HepG2 (cell line): ENCODE measurements around the gene SHROOM1. TPM values are rescaled to one million over a fixed set of nuclear protein-coding genes. Genes with fewer than 3 reads are reported as not detected.

Experiments
- CHD2 ChIP-seq: IDR thresholded peaks from 2 replicates; pipeline ENCODE4 v1.6.1; 2011; ENCODE audit warnings: low read depth, low read length, improper control_type of control experiment
- FOXK2 ChIP-seq: fragments of 450-650 bp; IDR thresholded peaks from 2 replicates; pipeline ENCODE4 v1.6.1; 2016
- MEIS2 ChIP-seq: sonication (generic); formaldehyde crosslinking; IDR thresholded peaks from 2 replicates; pipeline ENCODE4 v1.9.0; 2021; ENCODE audit warnings: mild to moderate bottlenecking, missing genetic modification reagents
- MXD4 ChIP-seq: IDR thresholded peaks from 2 replicates; pipeline ENCODE4 v1.6.1; 2016; ENCODE audit warnings: mild to moderate bottlenecking, missing biosample characterization, missing genetic modification reagents
- PCBP2 ChIP-seq: fragments of 200-400 bp; formaldehyde crosslinking; optimal IDR thresholded peaks from 2 replicates; pipeline ENCODE3; 2018; ENCODE audit warnings: low read length, low read depth; ENCODE audit not compliant: poor library complexity, severe bottlenecking
- SMARCE1 ChIP-seq: fragments of 450-650 bp; IDR thresholded peaks from 2 replicates; pipeline ENCODE4 v1.6.1; 2017; ENCODE audit warnings: borderline replicate concordance
- SSRP1 ChIP-seq: IDR thresholded peaks from 2 replicates; pipeline ENCODE4 v1.6.1; 2016; ENCODE audit warnings: control low read depth
- THAP11 ChIP-seq: IDR thresholded peaks from 2 replicates; pipeline ENCODE4 v1.6.1; 2016; ENCODE audit warnings: missing biosample characterization, missing genetic modification reagents
- ZMYM4 ChIP-seq: sonication (generic); formaldehyde crosslinking; IDR thresholded peaks from 2 replicates; pipeline ENCODE4 v1.8.1; 2023; ENCODE audit warnings: mild to moderate bottlenecking, missing genetic modification reagents
- polyA plus RNA-seq, 8 experiments: library from polyadenylated mRNA; depleted of rRNA in 3 of 8; stranded (reverse) in 7 of 8; unstranded in 1 of 8; fragments of >200 nt; fragmentation: Illumina TruSeq in 4 of 8; extraction: Trizol in 4 of 8; gene quantifications; 2 replicates each; pipeline versions ENCODE4 v1.2.1 to v1.2.3, GENCODE V29; 2011 to 2016; ENCODE audit warnings: low read depth in 4 of 8, missing spikeins in 1 of 8, mixed read lengths in 1 of 8; ENCODE audit not compliant: insufficient read depth in 1 of 8
- total RNA-seq, 5 experiments: library from RNA; depleted of rRNA; stranded (reverse); fragments of >200 nt; fragmentation: Illumina TruSeq; extraction: Trizol; gene quantifications; 2 replicates each; pipeline ENCODE4 v1.2.3, GENCODE V29; 2016; ENCODE audit warnings: low read depth in 1 of 5
- TF ChIP-seq, protein P1 (sequence below): sonication (generic); formaldehyde crosslinking; IDR thresholded peaks from 2 replicates; pipeline ENCODE4 v1.4.0; 2020; ENCODE audit warnings: mild to moderate bottlenecking, missing genetic modification reagents
- TF ChIP-seq, protein P2 (sequence below): fragments of 450-650 bp; IDR thresholded peaks from 2 replicates; pipeline ENCODE4 v1.6.1; 2017; ENCODE audit warnings: mild to moderate bottlenecking
- TF ChIP-seq, protein P3 (sequence below): sonication (generic); formaldehyde crosslinking; IDR thresholded peaks from 2 replicates; pipeline ENCODE4 v1.8.0; 2022; ENCODE audit warnings: mild to moderate bottlenecking, missing genetic modification reagents; ENCODE audit not compliant: insufficient replicate concordance
- TF ChIP-seq, protein P4 (sequence below): IDR thresholded peaks from 2 replicates; pipeline ENCODE4 v1.6.1; 2016; ENCODE audit warnings: missing compliant biosample characterization, missing genetic modification reagents, borderline replicate concordance
- TF ChIP-seq, protein P5 (sequence below): IDR thresholded peaks from 2 replicates; pipeline ENCODE4 v1.6.1; 2016; ENCODE audit warnings: mild to moderate bottlenecking
- TF ChIP-seq, protein P6 (sequence below): sonication (generic); IDR thresholded peaks from 2 replicates; pipeline ENCODE4 v1.6.1; 2016; ENCODE audit warnings: low read depth, borderline replicate concordance

The SHROOM1 gene
- total and polyA plus RNA-seq, 2 of the 13 experiments (the other 11 are each of a cell fraction or from before 2014, with no cell fraction given): 18.2 to 25.7 TPM

DNA sequence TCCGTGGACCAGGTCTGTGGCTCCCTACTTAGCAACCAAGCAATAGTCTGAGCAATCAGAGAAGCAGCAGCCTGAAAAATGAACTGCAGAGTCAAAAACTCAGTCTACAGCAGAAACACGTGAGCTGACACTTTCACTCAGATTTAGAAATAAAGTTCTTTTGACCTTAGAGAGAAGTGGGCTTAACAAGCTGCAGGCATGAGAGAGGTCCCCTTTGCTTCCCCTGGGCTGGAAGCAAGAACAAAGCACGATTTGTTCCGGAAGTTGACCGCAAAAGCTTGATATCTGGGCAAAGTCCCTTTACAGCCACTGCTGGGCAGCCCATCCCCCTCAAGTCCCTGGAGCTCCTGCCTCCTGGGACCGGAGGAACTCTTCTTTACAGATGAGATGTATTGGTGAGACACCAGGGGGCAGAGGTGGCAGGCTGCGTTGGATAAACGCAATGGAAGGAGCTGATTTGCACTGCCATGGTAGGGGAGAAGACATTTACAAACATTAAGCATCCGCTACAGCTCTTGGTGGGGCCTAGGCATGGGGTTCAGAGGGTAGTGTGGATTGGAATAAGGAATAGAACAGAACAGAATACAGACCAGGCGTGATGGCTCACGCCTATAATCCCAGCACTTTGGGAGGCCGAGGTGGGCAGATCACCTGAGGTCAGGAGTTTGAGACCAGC lies 23.1 kb downstream of the SHROOM1 start (continued):
- no peak for TF ChIP-seq MXD4
- TF ChIP-seq SSRP1 (CRISPR knock-in tag): no peak
- TF ChIP-seq, protein P1, sequence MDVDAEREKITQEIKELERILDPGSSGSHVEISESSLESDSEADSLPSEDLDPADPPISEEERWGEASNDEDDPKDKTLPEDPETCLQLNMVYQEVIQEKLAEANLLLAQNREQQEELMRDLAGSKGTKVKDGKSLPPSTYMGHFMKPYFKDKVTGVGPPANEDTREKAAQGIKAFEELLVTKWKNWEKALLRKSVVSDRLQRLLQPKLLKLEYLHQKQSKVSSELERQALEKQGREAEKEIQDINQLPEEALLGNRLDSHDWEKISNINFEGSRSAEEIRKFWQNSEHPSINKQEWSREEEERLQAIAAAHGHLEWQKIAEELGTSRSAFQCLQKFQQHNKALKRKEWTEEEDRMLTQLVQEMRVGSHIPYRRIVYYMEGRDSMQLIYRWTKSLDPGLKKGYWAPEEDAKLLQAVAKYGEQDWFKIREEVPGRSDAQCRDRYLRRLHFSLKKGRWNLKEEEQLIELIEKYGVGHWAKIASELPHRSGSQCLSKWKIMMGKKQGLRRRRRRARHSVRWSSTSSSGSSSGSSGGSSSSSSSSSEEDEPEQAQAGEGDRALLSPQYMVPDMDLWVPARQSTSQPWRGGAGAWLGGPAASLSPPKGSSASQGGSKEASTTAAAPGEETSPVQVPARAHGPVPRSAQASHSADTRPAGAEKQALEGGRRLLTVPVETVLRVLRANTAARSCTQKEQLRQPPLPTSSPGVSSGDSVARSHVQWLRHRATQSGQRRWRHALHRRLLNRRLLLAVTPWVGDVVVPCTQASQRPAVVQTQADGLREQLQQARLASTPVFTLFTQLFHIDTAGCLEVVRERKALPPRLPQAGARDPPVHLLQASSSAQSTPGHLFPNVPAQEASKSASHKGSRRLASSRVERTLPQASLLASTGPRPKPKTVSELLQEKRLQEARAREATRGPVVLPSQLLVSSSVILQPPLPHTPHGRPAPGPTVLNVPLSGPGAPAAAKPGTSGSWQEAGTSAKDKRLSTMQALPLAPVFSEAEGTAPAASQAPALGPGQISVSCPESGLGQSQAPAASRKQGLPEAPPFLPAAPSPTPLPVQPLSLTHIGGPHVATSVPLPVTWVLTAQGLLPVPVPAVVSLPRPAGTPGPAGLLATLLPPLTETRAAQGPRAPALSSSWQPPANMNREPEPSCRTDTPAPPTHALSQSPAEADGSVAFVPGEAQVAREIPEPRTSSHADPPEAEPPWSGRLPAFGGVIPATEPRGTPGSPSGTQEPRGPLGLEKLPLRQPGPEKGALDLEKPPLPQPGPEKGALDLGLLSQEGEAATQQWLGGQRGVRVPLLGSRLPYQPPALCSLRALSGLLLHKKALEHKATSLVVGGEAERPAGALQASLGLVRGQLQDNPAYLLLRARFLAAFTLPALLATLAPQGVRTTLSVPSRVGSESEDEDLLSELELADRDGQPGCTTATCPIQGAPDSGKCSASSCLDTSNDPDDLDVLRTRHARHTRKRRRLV (CRISPR knock-in tag): peak; percentile 38; the same call in 1 of the 2 replicates
- TF ChIP-seq, protein P2, sequence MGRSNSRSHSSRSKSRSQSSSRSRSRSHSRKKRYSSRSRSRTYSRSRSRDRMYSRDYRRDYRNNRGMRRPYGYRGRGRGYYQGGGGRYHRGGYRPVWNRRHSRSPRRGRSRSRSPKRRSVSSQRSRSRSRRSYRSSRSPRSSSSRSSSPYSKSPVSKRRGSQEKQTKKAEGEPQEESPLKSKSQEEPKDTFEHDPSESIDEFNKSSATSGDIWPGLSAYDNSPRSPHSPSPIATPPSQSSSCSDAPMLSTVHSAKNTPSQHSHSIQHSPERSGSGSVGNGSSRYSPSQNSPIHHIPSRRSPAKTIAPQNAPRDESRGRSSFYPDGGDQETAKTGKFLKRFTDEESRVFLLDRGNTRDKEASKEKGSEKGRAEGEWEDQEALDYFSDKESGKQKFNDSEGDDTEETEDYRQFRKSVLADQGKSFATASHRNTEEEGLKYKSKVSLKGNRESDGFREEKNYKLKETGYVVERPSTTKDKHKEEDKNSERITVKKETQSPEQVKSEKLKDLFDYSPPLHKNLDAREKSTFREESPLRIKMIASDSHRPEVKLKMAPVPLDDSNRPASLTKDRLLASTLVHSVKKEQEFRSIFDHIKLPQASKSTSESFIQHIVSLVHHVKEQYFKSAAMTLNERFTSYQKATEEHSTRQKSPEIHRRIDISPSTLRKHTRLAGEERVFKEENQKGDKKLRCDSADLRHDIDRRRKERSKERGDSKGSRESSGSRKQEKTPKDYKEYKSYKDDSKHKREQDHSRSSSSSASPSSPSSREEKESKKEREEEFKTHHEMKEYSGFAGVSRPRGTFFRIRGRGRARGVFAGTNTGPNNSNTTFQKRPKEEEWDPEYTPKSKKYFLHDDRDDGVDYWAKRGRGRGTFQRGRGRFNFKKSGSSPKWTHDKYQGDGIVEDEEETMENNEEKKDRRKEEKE: no peak
- no peak for TF ChIP-seq PCBP2
- TF ChIP-seq MEIS2: no peak
- TF ChIP-seq, protein P3, sequence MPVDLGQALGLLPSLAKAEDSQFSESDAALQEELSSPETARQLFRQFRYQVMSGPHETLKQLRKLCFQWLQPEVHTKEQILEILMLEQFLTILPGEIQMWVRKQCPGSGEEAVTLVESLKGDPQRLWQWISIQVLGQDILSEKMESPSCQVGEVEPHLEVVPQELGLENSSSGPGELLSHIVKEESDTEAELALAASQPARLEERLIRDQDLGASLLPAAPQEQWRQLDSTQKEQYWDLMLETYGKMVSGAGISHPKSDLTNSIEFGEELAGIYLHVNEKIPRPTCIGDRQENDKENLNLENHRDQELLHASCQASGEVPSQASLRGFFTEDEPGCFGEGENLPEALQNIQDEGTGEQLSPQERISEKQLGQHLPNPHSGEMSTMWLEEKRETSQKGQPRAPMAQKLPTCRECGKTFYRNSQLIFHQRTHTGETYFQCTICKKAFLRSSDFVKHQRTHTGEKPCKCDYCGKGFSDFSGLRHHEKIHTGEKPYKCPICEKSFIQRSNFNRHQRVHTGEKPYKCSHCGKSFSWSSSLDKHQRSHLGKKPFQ (CRISPR knock-in tag): peak; percentile 61
- no peak for TF ChIP-seq SMARCE1
- TF ChIP-seq, protein P4, sequence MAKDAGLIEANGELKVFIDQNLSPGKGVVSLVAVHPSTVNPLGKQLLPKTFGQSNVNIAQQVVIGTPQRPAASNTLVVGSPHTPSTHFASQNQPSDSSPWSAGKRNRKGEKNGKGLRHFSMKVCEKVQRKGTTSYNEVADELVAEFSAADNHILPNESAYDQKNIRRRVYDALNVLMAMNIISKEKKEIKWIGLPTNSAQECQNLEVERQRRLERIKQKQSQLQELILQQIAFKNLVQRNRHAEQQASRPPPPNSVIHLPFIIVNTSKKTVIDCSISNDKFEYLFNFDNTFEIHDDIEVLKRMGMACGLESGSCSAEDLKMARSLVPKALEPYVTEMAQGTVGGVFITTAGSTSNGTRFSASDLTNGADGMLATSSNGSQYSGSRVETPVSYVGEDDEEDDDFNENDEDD (CRISPR knock-in tag): peak; percentile 23; the same call in 1 of the 2 replicates
- TF ChIP-seq, protein P5, sequence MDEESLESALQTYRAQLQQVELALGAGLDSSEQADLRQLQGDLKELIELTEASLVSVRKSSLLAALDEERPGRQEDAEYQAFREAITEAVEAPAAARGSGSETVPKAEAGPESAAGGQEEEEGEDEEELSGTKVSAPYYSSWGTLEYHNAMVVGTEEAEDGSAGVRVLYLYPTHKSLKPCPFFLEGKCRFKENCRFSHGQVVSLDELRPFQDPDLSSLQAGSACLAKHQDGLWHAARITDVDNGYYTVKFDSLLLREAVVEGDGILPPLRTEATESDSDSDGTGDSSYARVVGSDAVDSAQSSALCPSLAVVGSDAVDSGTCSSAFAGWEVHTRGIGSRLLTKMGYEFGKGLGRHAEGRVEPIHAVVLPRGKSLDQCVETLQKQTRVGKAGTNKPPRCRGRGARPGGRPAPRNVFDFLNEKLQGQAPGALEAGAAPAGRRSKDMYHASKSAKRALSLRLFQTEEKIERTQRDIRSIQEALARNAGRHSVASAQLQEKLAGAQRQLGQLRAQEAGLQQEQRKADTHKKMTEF (CRISPR knock-in tag): peak; percentile 90
- peak; percentile 71 for TF ChIP-seq THAP11 (CRISPR knock-in tag)
- TF ChIP-seq, protein P6, sequence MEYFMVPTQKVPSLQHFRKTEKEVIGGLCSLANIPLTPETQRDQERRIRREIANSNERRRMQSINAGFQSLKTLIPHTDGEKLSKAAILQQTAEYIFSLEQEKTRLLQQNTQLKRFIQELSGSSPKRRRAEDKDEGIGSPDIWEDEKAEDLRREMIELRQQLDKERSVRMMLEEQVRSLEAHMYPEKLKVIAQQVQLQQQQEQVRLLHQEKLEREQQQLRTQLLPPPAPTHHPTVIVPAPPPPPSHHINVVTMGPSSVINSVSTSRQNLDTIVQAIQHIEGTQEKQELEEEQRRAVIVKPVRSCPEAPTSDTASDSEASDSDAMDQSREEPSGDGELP: peak; percentile 59; the same call in 1 of the 2 replicates
- TF ChIP-seq FOXK2: no peak
- peak; percentile 93 for TF ChIP-seq ZMYM4 (CRISPR knock-in tag)
- peak; percentile 77 for TF ChIP-seq CHD2
